K562 (cell line): ENCODE measurements around the gene ITGA2B. TPM values are rescaled to one million over a fixed set of nuclear protein-coding genes. Genes with fewer than 3 reads are reported as not detected.

ENCODE experiments used
- MCM2 ChIP-seq: fragments of 450-650 bp; IDR thresholded peaks from 2 replicates; pipeline ENCODE4 v1.6.1; 2017; ENCODE audit warnings: low read depth, mild to moderate bottlenecking
- SAFB2 ChIP-seq: fragments of 200-400 bp; formaldehyde crosslinking; IDR thresholded peaks from 2 replicates; pipeline ENCODE4 v1.6.1; 2018; ENCODE audit warnings: borderline replicate concordance, low read length, low read depth, moderate library complexity; ENCODE audit not compliant: severe bottlenecking
- ZEB2 ChIP-seq: fragments of 450-650 bp; IDR thresholded peaks from 2 replicates; pipeline ENCODE4 v1.6.1; 2016
- polyA plus RNA-seq, 8 experiments: library from polyadenylated mRNA; depleted of rRNA in 4 of 8; stranded (reverse) in 5 of 8; unstranded in 3 of 8; fragments of >200 nt; fragmentation: Nextera tagmentation in 2 of 8; fragmentation: Illumina TruSeq in 1 of 8; extraction: Ambion mirVana in 2 of 8; extraction: Trizol in 1 of 8; gene quantifications; 2 replicates each; pipeline versions ENCODE4 v1.2.1 to v1.2.3, GENCODE V29; 2011 to 2014; ENCODE audit warnings: inconsistent platforms in 1 of 8, missing spikeins in 1 of 8
- total RNA-seq, 7 experiments: library from RNA; depleted of rRNA in 6 of 7; stranded (reverse); fragments of >200 nt in 6 of 7; fragmentation: Illumina TruSeq in 2 of 7; extraction: Trizol in 2 of 7; gene quantifications; 2 replicates each; pipeline versions ENCODE4 v1.2.1 to v1.2.3, GENCODE V29; 2011 to 2021; ENCODE audit warnings: low replicate concordance in 1 of 7
- TF ChIP-seq, protein P1 (sequence below): IDR thresholded peaks from 2 replicates; pipeline ENCODE4 v1.6.1; 2012; ENCODE audit warnings: low read depth, low read length, improper control_type of control experiment, borderline replicate concordance
- TF ChIP-seq, protein P2 (sequence below): sonication (generic); formaldehyde crosslinking; IDR thresholded peaks from 2 replicates; pipeline ENCODE4 v1.8.1; 2023; ENCODE audit warnings: mild to moderate bottlenecking, missing genetic modification reagents
- TF ChIP-seq, protein P3 (sequence below): fragments of 450-650 bp; formaldehyde crosslinking; conservative IDR thresholded peaks from 2 replicates; pipeline ENCODE4 v1.4.0; 2022; ENCODE audit warnings: mild to moderate bottlenecking, missing genetic modification characterization
- TF ChIP-seq, protein P4 (sequence below): fragments of 450-650 bp; IDR thresholded peaks from 2 replicates; pipeline ENCODE4 v1.6.1; 2016; ENCODE audit warnings: mild to moderate bottlenecking, moderate library complexity
- TF ChIP-seq, protein P5 (sequence below): fragments of 250-450 bp; sonication (Bioruptor Pico); IDR thresholded peaks from 2 replicates; pipeline ENCODE4 v1.5.0; 2021; ENCODE audit warnings: mild to moderate bottlenecking, borderline replicate concordance

ITGA2B gene
- total and polyA plus RNA-seq, 9 of the 15 experiments (the other 6 are each of a cell fraction or from before 2014, with no cell fraction given), result 1.1 to 26.4 (median 5.6) TPM

DNA sequence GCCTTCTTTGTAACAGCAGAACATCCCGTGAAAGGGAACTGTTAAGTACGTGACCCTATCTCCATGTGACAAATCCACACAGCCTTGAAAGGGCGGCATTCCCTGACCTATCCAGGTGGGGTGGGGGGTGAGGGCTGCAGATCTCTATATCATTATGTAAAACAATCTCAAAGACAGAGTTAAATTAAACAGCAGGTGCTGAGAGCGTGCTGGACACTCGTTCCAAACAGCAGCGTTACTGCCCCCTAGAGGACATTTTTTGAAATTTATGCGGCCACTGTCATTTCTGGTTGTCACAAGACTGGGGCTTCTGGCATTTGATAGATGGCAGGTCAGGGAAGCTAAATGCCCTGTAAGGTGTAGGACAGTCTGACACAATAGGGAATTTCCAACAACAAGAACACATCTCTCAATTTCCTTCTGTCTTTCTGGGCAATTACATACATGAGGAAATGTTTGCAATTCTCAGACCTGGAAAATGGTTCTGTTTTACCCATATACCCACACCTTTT, 58.1 kb downstream of the ITGA2B start (continued):
- TF ChIP-seq, protein P1, sequence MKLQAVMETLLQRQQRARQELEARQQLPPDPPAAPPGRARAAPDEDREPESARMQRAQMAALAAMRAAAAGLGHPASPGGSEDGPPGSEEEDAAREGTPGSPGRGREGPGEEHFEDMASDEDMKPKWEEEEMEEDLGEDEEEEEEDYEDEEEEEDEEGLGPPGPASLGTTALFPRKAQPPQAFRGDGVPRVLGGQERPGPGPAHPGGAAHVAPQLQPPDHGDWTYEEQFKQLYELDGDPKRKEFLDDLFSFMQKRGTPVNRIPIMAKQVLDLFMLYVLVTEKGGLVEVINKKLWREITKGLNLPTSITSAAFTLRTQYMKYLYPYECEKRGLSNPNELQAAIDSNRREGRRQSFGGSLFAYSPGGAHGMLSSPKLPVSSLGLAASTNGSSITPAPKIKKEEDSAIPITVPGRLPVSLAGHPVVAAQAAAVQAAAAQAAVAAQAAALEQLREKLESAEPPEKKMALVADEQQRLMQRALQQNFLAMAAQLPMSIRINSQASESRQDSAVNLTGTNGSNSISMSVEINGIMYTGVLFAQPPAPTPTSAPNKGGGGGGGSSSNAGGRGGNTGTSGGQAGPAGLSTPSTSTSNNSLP, result peak; percentile 55; the same call in 1 of the 2 replicates
- TF ChIP-seq, protein P2, sequence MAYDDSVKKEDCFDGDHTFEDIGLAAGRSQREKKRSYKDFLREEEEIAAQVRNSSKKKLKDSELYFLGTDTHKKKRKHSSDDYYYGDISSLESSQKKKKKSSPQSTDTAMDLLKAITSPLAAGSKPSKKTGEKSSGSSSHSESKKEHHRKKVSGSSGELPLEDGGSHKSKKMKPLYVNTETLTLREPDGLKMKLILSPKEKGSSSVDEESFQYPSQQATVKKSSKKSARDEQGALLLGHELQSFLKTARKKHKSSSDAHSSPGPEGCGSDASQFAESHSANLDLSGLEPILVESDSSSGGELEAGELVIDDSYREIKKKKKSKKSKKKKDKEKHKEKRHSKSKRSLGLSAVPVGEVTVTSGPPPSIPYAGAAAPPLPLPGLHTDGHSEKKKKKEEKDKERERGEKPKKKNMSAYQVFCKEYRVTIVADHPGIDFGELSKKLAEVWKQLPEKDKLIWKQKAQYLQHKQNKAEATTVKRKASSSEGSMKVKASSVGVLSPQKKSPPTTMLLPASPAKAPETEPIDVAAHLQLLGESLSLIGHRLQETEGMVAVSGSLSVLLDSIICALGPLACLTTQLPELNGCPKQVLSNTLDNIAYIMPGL, result no peak
- TF ChIP-seq, protein P3, sequence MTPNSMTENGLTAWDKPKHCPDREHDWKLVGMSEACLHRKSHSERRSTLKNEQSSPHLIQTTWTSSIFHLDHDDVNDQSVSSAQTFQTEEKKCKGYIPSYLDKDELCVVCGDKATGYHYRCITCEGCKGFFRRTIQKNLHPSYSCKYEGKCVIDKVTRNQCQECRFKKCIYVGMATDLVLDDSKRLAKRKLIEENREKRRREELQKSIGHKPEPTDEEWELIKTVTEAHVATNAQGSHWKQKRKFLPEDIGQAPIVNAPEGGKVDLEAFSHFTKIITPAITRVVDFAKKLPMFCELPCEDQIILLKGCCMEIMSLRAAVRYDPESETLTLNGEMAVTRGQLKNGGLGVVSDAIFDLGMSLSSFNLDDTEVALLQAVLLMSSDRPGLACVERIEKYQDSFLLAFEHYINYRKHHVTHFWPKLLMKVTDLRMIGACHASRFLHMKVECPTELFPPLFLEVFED, result no peak
- TF ChIP-seq MCM2 (no peak), SAFB2 (no peak), ZEB2 (no peak)
- TF ChIP-seq, protein P4, sequence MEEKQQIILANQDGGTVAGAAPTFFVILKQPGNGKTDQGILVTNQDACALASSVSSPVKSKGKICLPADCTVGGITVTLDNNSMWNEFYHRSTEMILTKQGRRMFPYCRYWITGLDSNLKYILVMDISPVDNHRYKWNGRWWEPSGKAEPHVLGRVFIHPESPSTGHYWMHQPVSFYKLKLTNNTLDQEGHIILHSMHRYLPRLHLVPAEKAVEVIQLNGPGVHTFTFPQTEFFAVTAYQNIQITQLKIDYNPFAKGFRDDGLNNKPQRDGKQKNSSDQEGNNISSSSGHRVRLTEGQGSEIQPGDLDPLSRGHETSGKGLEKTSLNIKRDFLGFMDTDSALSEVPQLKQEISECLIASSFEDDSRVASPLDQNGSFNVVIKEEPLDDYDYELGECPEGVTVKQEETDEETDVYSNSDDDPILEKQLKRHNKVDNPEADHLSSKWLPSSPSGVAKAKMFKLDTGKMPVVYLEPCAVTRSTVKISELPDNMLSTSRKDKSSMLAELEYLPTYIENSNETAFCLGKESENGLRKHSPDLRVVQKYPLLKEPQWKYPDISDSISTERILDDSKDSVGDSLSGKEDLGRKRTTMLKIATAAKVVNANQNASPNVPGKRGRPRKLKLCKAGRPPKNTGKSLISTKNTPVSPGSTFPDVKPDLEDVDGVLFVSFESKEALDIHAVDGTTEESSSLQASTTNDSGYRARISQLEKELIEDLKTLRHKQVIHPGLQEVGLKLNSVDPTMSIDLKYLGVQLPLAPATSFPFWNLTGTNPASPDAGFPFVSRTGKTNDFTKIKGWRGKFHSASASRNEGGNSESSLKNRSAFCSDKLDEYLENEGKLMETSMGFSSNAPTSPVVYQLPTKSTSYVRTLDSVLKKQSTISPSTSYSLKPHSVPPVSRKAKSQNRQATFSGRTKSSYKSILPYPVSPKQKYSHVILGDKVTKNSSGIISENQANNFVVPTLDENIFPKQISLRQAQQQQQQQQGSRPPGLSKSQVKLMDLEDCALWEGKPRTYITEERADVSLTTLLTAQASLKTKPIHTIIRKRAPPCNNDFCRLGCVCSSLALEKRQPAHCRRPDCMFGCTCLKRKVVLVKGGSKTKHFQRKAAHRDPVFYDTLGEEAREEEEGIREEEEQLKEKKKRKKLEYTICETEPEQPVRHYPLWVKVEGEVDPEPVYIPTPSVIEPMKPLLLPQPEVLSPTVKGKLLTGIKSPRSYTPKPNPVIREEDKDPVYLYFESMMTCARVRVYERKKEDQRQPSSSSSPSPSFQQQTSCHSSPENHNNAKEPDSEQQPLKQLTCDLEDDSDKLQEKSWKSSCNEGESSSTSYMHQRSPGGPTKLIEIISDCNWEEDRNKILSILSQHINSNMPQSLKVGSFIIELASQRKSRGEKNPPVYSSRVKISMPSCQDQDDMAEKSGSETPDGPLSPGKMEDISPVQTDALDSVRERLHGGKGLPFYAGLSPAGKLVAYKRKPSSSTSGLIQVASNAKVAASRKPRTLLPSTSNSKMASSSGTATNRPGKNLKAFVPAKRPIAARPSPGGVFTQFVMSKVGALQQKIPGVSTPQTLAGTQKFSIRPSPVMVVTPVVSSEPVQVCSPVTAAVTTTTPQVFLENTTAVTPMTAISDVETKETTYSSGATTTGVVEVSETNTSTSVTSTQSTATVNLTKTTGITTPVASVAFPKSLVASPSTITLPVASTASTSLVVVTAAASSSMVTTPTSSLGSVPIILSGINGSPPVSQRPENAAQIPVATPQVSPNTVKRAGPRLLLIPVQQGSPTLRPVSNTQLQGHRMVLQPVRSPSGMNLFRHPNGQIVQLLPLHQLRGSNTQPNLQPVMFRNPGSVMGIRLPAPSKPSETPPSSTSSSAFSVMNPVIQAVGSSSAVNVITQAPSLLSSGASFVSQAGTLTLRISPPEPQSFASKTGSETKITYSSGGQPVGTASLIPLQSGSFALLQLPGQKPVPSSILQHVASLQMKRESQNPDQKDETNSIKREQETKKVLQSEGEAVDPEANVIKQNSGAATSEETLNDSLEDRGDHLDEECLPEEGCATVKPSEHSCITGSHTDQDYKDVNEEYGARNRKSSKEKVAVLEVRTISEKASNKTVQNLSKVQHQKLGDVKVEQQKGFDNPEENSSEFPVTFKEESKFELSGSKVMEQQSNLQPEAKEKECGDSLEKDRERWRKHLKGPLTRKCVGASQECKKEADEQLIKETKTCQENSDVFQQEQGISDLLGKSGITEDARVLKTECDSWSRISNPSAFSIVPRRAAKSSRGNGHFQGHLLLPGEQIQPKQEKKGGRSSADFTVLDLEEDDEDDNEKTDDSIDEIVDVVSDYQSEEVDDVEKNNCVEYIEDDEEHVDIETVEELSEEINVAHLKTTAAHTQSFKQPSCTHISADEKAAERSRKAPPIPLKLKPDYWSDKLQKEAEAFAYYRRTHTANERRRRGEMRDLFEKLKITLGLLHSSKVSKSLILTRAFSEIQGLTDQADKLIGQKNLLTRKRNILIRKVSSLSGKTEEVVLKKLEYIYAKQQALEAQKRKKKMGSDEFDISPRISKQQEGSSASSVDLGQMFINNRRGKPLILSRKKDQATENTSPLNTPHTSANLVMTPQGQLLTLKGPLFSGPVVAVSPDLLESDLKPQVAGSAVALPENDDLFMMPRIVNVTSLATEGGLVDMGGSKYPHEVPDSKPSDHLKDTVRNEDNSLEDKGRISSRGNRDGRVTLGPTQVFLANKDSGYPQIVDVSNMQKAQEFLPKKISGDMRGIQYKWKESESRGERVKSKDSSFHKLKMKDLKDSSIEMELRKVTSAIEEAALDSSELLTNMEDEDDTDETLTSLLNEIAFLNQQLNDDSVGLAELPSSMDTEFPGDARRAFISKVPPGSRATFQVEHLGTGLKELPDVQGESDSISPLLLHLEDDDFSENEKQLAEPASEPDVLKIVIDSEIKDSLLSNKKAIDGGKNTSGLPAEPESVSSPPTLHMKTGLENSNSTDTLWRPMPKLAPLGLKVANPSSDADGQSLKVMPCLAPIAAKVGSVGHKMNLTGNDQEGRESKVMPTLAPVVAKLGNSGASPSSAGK, result peak; percentile 41; the same call in 1 of the 2 replicates
- TF ChIP-seq, protein P5, sequence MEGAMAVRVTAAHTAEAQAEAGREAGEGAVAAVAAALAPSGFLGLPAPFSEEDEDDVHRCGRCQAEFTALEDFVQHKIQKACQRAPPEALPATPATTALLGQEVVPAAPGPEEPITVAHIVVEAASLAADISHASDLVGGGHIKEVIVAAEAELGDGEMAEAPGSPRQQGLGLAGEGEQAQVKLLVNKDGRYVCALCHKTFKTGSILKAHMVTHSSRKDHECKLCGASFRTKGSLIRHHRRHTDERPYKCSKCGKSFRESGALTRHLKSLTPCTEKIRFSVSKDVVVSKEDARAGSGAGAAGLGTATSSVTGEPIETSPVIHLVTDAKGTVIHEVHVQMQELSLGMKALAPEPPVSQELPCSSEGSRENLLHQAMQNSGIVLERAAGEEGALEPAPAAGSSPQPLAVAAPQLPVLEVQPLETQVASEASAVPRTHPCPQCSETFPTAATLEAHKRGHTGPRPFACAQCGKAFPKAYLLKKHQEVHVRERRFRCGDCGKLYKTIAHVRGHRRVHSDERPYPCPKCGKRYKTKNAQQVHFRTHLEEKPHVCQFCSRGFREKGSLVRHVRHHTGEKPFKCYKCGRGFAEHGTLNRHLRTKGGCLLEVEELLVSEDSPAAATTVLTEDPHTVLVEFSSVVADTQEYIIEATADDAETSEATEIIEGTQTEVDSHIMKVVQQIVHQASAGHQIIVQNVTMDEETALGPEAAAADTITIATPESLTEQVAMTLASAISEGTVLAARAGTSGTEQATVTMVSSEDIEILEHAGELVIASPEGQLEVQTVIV (CRISPR knock-in tag), result no peak
